Measurements from ENCODE around the gene CEP83. TPM values are rescaled to one million over a fixed set of nuclear protein-coding genes. Genes with fewer than 3 reads are reported as not detected.

CEP83 gene
- total RNA-seq, 1 donor from 2014 or later, result 16.5 TPM

GRCh38 chr12:94338006-94338794 is 121.5 kb downstream of the CEP83 start:
- Histone ChIP-seq H3K4me3 (no peak overlapping the region), H3K27ac (no peak overlapping the region), H3K27me3 (no peaks in the 10 kb centered on the region), H3K4me1 (no peaks in the 10 kb centered on the region), H3K9me3 (no peaks in the 10 kb centered on the region), H3K36me3 (no peaks in the 10 kb centered on the region)
- no peak for DNase-seq (ENCODE audit: extremely low spot score in 2 of 2)
- TF ChIP-seq POLR2AphosphoS5 (IDR thresholded peaks at IDR 0.05; ENCODE audit: insufficient read depth in 1 of 2, low read depth in 1 of 2) (no peak), POLR2A (IDR thresholded peaks at IDR 0.05) (no peak), CTCF (IDR thresholded peaks at IDR 0.05) (no peak)
- intact Hi-C loops (cut with DNase I), result no loop called here

- Histone ChIP-seq H3K27ac (no peak overlapping the region), H3K4me1 (no peaks in the 10 kb centered on the region), H3K27me3 (no peaks in the 10 kb centered on the region), H3K36me3 (no peaks in the 10 kb centered on the region), H3K9me3 (no peaks in the 10 kb centered on the region), H3K4me3 (no peak overlapping the region)
- TF ChIP-seq CTCF (IDR thresholded peaks at IDR 0.05), result no peak
- no peak for TF ChIP-seq POLR2AphosphoS5 (IDR thresholded peaks at IDR 0.05; ENCODE audit: insufficient read depth in 1 of 2, low read depth in 1 of 2)
- TF ChIP-seq POLR2A (IDR thresholded peaks at IDR 0.05), result no peak
- intact Hi-C loops (cut with DNase I), result no loop called here
- no peak for DNase-seq (ENCODE audit: extremely low spot score in 2 of 2)
Measured at GRCh38 chr12:94336211-94336925, 123.3 kb downstream of the CEP83 start.

GRCh38 chr12:94333396-94333795 is 126.3 kb downstream of the CEP83 start:
- TF ChIP-seq POLR2AphosphoS5 (IDR thresholded peaks at IDR 0.05; ENCODE audit: insufficient read depth in 1 of 2, low read depth in 1 of 2) (no peak), CTCF (IDR thresholded peaks at IDR 0.05) (no peak), POLR2A (IDR thresholded peaks at IDR 0.05) (no peak)
- H3K27me3 ChIP-seq, result no peaks in the 10 kb centered on the region
- H3K36me3 ChIP-seq, result peaks cover 0 to 9% of the 10 kb centered on the region in 2 donors
- no peaks in the 10 kb centered on the region for H3K4me1 ChIP-seq
- intact Hi-C loops (cut with DNase I), result no loop called here
- no peak overlapping the region for H3K4me3 ChIP-seq
- H3K27ac ChIP-seq, result no peak overlapping the region
- DNase-seq (ENCODE audit: extremely low spot score in 2 of 2), result no peak
- no peaks in the 10 kb centered on the region for H3K9me3 ChIP-seq

- H3K4me3 ChIP-seq, result no peak overlapping the region
- intact Hi-C loops (cut with DNase I), result no loop called here
- H3K27me3 ChIP-seq, result no peaks in the 10 kb centered on the region
- H3K4me1 ChIP-seq, result no peaks in the 10 kb centered on the region
- no peak overlapping the region for H3K27ac ChIP-seq
- H3K36me3 ChIP-seq, result peaks cover 0 to 13% of the 10 kb centered on the region in 2 donors
- no peak for TF ChIP-seq CTCF (IDR thresholded peaks at IDR 0.05)
- no peak for TF ChIP-seq POLR2AphosphoS5 (IDR thresholded peaks at IDR 0.05; ENCODE audit: insufficient read depth in 1 of 2, low read depth in 1 of 2)
- no peak for TF ChIP-seq POLR2A (IDR thresholded peaks at IDR 0.05)
- no peak for DNase-seq (ENCODE audit: extremely low spot score in 2 of 2)
- H3K9me3 ChIP-seq, result no peaks in the 10 kb centered on the region
Measured at GRCh38 chr12:94329366-94329765, 130.3 kb downstream of the CEP83 start.

- Histone ChIP-seq H3K4me1 (no peaks in the 10 kb centered on the region), H3K9me3 (no peaks in the 10 kb centered on the region), H3K27ac (no peak overlapping the region), H3K27me3 (no peaks in the 10 kb centered on the region), H3K4me3 (no peak overlapping the region), H3K36me3 (peaks cover 0 to 18% of the 10 kb centered on the region in 2 donors)
- TF ChIP-seq POLR2AphosphoS5 (IDR thresholded peaks at IDR 0.05; ENCODE audit: insufficient read depth in 1 of 2, low read depth in 1 of 2) (no peak), CTCF (IDR thresholded peaks at IDR 0.05) (no peak), POLR2A (IDR thresholded peaks at IDR 0.05) (no peak)
- no peak for DNase-seq (ENCODE audit: extremely low spot score in 2 of 2)
- intact Hi-C loops (cut with DNase I), result no loop called here
Measured at GRCh38 chr12:94327809-94328208, 131.9 kb downstream of the CEP83 start.

Measured in vagina (tissue), 2 donors.